Measurements from ENCODE around the gene ZNF236.

DNA sequence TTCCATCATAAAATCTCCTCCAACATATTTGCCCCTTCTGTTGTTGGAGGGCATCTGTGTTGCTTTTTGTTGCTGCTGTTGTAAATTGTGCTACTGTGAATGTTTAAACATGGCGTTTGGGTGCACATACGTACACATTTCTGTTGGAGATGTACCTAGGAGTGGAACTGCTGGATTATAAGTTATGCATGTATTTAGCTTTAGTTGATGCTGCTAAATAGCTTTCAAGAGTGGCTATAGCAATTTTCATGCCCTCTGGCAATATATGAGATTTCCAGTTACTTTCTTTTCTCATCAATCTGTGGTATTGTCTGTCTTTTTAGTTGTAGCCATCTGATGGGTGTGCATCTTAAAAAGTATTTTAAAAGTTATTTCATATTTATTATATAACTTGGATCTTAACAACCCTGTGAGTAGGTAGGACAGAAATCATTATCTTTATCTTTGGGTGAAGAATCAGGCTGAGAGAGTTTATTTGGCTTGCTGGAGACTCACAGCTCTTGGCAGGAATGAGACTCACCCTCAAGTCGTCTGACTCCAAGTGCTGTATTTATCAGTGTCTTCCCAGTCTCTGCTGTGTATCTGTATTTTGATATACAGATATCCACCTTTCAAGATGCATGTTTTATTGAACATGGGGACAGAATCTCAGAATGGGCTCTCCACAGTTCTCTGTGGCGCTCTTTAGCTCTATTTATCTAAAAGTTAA, 16.9 kb downstream of the ZNF236 start:
- TF ChIP-seq JUND (IDR thresholded peaks at IDR 0.05) (no peak), GABPA (IDR thresholded peaks at IDR 0.05 in 1 of 2, conservative IDR thresholded peaks at IDR 0.05 in 1 of 2) (no peak), YY1 (IDR thresholded peaks at IDR 0.05) (no peak), FOXA2 (IDR thresholded peaks at IDR 0.05) (no peak), RXRA (IDR thresholded peaks at IDR 0.05) (no peak), SP1 (IDR thresholded peaks at IDR 0.05) (no peak), EGR1 (IDR thresholded peaks at IDR 0.05; ENCODE audit: low read depth in 2 of 2) (no peak)
- TF ChIP-seq, protein P1, sequence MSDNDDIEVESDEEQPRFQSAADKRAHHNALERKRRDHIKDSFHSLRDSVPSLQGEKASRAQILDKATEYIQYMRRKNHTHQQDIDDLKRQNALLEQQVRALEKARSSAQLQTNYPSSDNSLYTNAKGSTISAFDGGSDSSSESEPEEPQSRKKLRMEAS (IDR thresholded peaks at IDR 0.05), result no peak
- TF ChIP-seq, protein P2, sequence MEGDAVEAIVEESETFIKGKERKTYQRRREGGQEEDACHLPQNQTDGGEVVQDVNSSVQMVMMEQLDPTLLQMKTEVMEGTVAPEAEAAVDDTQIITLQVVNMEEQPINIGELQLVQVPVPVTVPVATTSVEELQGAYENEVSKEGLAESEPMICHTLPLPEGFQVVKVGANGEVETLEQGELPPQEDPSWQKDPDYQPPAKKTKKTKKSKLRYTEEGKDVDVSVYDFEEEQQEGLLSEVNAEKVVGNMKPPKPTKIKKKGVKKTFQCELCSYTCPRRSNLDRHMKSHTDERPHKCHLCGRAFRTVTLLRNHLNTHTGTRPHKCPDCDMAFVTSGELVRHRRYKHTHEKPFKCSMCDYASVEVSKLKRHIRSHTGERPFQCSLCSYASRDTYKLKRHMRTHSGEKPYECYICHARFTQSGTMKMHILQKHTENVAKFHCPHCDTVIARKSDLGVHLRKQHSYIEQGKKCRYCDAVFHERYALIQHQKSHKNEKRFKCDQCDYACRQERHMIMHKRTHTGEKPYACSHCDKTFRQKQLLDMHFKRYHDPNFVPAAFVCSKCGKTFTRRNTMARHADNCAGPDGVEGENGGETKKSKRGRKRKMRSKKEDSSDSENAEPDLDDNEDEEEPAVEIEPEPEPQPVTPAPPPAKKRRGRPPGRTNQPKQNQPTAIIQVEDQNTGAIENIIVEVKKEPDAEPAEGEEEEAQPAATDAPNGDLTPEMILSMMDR (IDR thresholded peaks at IDR 0.05; ENCODE audit: low read depth, low read length, missing input control), result no peak
- TF ChIP-seq, protein P3, sequence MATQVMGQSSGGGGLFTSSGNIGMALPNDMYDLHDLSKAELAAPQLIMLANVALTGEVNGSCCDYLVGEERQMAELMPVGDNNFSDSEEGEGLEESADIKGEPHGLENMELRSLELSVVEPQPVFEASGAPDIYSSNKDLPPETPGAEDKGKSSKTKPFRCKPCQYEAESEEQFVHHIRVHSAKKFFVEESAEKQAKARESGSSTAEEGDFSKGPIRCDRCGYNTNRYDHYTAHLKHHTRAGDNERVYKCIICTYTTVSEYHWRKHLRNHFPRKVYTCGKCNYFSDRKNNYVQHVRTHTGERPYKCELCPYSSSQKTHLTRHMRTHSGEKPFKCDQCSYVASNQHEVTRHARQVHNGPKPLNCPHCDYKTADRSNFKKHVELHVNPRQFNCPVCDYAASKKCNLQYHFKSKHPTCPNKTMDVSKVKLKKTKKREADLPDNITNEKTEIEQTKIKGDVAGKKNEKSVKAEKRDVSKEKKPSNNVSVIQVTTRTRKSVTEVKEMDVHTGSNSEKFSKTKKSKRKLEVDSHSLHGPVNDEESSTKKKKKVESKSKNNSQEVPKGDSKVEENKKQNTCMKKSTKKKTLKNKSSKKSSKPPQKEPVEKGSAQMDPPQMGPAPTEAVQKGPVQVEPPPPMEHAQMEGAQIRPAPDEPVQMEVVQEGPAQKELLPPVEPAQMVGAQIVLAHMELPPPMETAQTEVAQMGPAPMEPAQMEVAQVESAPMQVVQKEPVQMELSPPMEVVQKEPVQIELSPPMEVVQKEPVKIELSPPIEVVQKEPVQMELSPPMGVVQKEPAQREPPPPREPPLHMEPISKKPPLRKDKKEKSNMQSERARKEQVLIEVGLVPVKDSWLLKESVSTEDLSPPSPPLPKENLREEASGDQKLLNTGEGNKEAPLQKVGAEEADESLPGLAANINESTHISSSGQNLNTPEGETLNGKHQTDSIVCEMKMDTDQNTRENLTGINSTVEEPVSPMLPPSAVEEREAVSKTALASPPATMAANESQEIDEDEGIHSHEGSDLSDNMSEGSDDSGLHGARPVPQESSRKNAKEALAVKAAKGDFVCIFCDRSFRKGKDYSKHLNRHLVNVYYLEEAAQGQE (IDR thresholded peaks at IDR 0.05), result no peak
- TF ChIP-seq, protein P4, sequence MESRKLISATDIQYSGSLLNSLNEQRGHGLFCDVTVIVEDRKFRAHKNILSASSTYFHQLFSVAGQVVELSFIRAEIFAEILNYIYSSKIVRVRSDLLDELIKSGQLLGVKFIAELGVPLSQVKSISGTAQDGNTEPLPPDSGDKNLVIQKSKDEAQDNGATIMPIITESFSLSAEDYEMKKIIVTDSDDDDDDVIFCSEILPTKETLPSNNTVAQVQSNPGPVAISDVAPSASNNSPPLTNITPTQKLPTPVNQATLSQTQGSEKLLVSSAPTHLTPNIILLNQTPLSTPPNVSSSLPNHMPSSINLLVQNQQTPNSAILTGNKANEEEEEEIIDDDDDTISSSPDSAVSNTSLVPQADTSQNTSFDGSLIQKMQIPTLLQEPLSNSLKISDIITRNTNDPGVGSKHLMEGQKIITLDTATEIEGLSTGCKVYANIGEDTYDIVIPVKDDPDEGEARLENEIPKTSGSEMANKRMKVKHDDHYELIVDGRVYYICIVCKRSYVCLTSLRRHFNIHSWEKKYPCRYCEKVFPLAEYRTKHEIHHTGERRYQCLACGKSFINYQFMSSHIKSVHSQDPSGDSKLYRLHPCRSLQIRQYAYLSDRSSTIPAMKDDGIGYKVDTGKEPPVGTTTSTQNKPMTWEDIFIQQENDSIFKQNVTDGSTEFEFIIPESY (IDR thresholded peaks at IDR 0.05), result no peak
- TF ChIP-seq, protein P5, sequence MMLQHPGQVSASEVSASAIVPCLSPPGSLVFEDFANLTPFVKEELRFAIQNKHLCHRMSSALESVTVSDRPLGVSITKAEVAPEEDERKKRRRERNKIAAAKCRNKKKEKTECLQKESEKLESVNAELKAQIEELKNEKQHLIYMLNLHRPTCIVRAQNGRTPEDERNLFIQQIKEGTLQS (IDR thresholded peaks at IDR 0.05), result no peak

Measured in liver (tissue), 3 donors.